Gastroesophageal sphincter (tissue), 4 donors: ENCODE data around the gene XYLT1. TPM values are rescaled to one million over a fixed set of nuclear protein-coding genes. Genes with fewer than 3 reads are reported as not detected.

Source experiments
- ATAC-seq: fragments of 150-250 bp; one replicate; pipeline ENCODE4 v1.9.1; 2016; ENCODE audit warnings: mild to moderate bottlenecking, moderate library complexity
- H3K27ac ChIP-seq, 4 donors: fragments of 200-600 bp; sonication (generic) in 3 of 4; 1 replicate in 3 of 4; 2 replicates in 1 of 4; pipeline ENCODE4 v1.5.1; 2016 to 2019
- H3K27me3 ChIP-seq: fragments of 200-600 bp; sonication (generic); one replicate; pipeline ENCODE4 v1.5.1; 2019
- H3K36me3 ChIP-seq, 2 donors: fragments of 200-600 bp; sonication (generic); one replicate each; pipeline ENCODE4 v1.5.1; 2019; ENCODE audit warnings: control low read depth in 1 of 2
- H3K4me1 ChIP-seq, 3 donors: fragments of 200-600 bp; sonication (generic); 1 replicate in 2 of 3; 2 replicates in 1 of 3; pipeline ENCODE4 v1.5.1; 2016 to 2019; ENCODE audit warnings: control low read depth in 2 of 3
- H3K4me3 ChIP-seq, 2 donors: fragments of 200-600 bp; sonication (generic); one replicate each; pipeline ENCODE4 v1.5.1; 2019; ENCODE audit warnings: mild to moderate bottlenecking in 1 of 2, moderate library complexity in 1 of 2
- H3K9me3 ChIP-seq, 3 donors: fragments of 200-600 bp; sonication (generic); one replicate each; pipeline ENCODE4 v1.5.1; 2017 to 2019; ENCODE audit warnings: control low read depth in 2 of 3
- EP300 ChIP-seq: sonication (generic); formaldehyde crosslinking; IDR thresholded peaks from one replicate; pipeline ENCODE4 v1.6.1; 2017; ENCODE audit warnings: antibody characterized with exemption, mild to moderate bottlenecking
- POLR2A ChIP-seq, 2 donors: fragments of 450-650 bp; IDR thresholded peaks; one replicate each; pipeline ENCODE4 v1.6.1; 2017; ENCODE audit warnings: antibody characterized with exemption in 2 of 2, mild to moderate bottlenecking in 2 of 2, moderate library complexity in 1 of 2
- POLR2AphosphoS5 ChIP-seq: sonication (generic); formaldehyde crosslinking; IDR thresholded peaks from one replicate; pipeline ENCODE4 v1.6.1; 2017; ENCODE audit warnings: antibody characterized with exemption
- WGBS, 2 donors: methylation state at CpG; one replicate each; pipeline ENCODE4 v1.1.5; 2018; ENCODE audit warnings: low coverage in 1 of 2; 5-methylcytosine and 5-hydroxymethylcytosine counted together
- total RNA-seq, 4 donors: library from RNA; depleted of rRNA; stranded (reverse); fragments of >200 nt; gene quantifications; one replicate each; pipeline ENCODE4 v1.1.0, GENCODE V29; 2016
- TF ChIP-seq, protein P1 (sequence below), 4 experiments: fragments of 200-600 bp in 2 of 4; fragments of 450-650 bp in 2 of 4; sonication (generic) in 1 of 4; IDR thresholded peaks; one replicate each; pipeline ENCODE4 v1.5.1; 2017 to 2019; ENCODE audit warnings: antibody characterized with exemption in 4 of 4, mild to moderate bottlenecking in 2 of 4, moderate library complexity in 2 of 4

Gene XYLT1
- total RNA-seq, 4 donors from 2014 or later, result 19.1 to 51.6 (median 23.7) TPM

DNA sequence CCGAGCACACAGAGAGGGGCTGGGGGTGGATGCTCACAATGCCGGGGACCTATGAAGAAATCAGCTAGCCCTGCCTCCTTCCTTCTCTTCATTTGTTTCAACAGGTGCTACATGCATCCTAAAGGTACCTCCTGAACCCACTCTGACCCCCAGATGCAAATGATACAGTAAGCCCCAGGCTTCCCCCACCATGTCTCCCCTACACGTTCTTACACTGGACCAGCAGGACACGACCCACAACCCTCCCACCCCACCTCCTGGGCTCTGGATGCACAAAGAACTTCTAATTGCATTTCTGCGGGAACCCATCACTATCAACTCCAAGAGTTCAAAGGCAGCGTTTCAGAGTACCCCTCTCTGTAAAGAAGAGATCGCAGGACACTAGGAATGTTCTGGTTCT lies 2.1 kb downstream of the XYLT1 start:
- 18 to 33% methylated on average over 3 to 7 of the region's 7 CpGs for WGBS, 2 donors
- H3K27me3 ChIP-seq, result no peaks in the 10 kb centered on the region
- H3K27ac ChIP-seq, result peak overlapping the region in 3 of 4 donors; percentile 91 to 94 (median 92)
- H3K9me3 ChIP-seq, result no peaks in the 10 kb centered on the region
- TF ChIP-seq POLR2AphosphoS5 (no peak), EP300 (no peak), POLR2A (IDR thresholded peaks at IDR 0.05) (no peak)
- TF ChIP-seq, protein P1, sequence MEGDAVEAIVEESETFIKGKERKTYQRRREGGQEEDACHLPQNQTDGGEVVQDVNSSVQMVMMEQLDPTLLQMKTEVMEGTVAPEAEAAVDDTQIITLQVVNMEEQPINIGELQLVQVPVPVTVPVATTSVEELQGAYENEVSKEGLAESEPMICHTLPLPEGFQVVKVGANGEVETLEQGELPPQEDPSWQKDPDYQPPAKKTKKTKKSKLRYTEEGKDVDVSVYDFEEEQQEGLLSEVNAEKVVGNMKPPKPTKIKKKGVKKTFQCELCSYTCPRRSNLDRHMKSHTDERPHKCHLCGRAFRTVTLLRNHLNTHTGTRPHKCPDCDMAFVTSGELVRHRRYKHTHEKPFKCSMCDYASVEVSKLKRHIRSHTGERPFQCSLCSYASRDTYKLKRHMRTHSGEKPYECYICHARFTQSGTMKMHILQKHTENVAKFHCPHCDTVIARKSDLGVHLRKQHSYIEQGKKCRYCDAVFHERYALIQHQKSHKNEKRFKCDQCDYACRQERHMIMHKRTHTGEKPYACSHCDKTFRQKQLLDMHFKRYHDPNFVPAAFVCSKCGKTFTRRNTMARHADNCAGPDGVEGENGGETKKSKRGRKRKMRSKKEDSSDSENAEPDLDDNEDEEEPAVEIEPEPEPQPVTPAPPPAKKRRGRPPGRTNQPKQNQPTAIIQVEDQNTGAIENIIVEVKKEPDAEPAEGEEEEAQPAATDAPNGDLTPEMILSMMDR (IDR thresholded peaks at IDR 0.05), result no peak
- no peaks in the 10 kb centered on the region for H3K36me3 ChIP-seq
- peaks cover 0 to 58% (median 18%) of the 10 kb centered on the region in 3 donors for H3K4me1 ChIP-seq
- peak overlapping the region; percentile 81 to 85 for H3K4me3 ChIP-seq
- no peak for ATAC-seq

- H3K27ac ChIP-seq, result peak overlapping the region in 3 of 4 donors; percentile 91 to 94 (median 92)
- WGBS, 2 donors, result 27 to 62% methylated on average over 1 to 3 of the region's 6 CpGs
- TF ChIP-seq EP300, result no peak
- TF ChIP-seq, protein P1 (IDR thresholded peaks at IDR 0.05), result peak; percentile 41 to 87 (median 72)
- H3K36me3 ChIP-seq, result no peaks in the 10 kb centered on the region
- no peaks in the 10 kb centered on the region for H3K27me3 ChIP-seq
- H3K4me1 ChIP-seq, result peaks cover 0 to 58% (median 18%) of the 10 kb centered on the region in 3 donors
- no peak for ATAC-seq
- H3K9me3 ChIP-seq, result no peaks in the 10 kb centered on the region
- H3K4me3 ChIP-seq, result peak overlapping the region; percentile 81 to 85
These were observed 2.7 kb downstream of the XYLT1 start for GRCh38 chr16:17467923-17468540.

DNA sequence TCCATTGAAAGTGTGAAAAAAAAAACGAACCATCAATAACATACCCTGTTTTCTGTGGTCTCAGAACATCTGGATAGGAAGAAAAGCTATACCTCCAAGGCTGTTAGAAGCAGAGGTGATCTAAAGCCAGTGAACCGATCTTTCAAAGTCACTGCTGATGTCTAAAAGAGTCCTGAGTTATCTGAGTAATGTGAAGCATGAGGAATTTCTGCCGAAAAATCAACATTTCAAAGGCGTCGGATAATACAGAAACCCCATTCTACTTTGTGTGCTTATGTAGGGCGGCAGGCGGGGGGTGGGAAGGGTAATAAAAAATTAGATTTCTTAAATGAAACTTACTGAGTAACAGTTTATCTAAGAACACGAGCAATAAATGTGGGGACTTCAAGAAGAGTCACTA lies 3.9 kb downstream of the XYLT1 start:
- Histone ChIP-seq H3K4me3 (no peak overlapping the region), H3K9me3 (no peaks in the 10 kb centered on the region), H3K27ac (peak overlapping the region in 3 of 4 donors; percentile 33 to 92 (median 91)), H3K27me3 (no peaks in the 10 kb centered on the region), H3K36me3 (no peaks in the 10 kb centered on the region), H3K4me1 (peaks cover 0 to 58% (median 18%) of the 10 kb centered on the region in 3 donors)
- WGBS, 2 donors, result 25 to 66% methylated on average over 6 to 8 of the region's 8 CpGs
- no peak for ATAC-seq
- TF ChIP-seq, protein P1 (IDR thresholded peaks at IDR 0.05), result no peak
- TF ChIP-seq POLR2A (IDR thresholded peaks at IDR 0.05) (no peak), EP300 (no peak), POLR2AphosphoS5 (no peak)

- Histone ChIP-seq H3K27ac (peak overlapping the region in 1 of 4 donors; percentile 92), H3K27me3 (no peaks in the 10 kb centered on the region), H3K9me3 (no peaks in the 10 kb centered on the region), H3K4me1 (peaks cover 0 to 56% (median 18%) of the 10 kb centered on the region in 3 donors), H3K4me3 (no peak overlapping the region), H3K36me3 (no peaks in the 10 kb centered on the region)
- WGBS, 2 donors, result 72 to 87% methylated on average over 5 to 6 of the region's 6 CpGs
- TF ChIP-seq POLR2AphosphoS5 (no peak), EP300 (no peak)
- ATAC-seq, result no peak
These were observed 5.3 kb downstream of the XYLT1 start for GRCh38 chr16:17465460-17465859.

- no peaks in the 10 kb centered on the region for H3K9me3 ChIP-seq
- 90 to 94% methylated on average over 2 of the region's 2 CpGs for WGBS, 2 donors
- no peaks in the 10 kb centered on the region for H3K36me3 ChIP-seq
- ATAC-seq, result no peak
- peaks cover 0 to 51% (median 16%) of the 10 kb centered on the region in 3 donors for H3K4me1 ChIP-seq
- TF ChIP-seq, protein P1 (IDR thresholded peaks at IDR 0.05), result no peak
- TF ChIP-seq POLR2A (IDR thresholded peaks at IDR 0.05) (no peak), POLR2AphosphoS5 (no peak), EP300 (no peak)
- no peaks in the 10 kb centered on the region for H3K27me3 ChIP-seq
- H3K4me3 ChIP-seq, result no peak overlapping the region
- H3K27ac ChIP-seq, result no peak overlapping the region
These were observed 7.4 kb downstream of the XYLT1 start for GRCh38 chr16:17463335-17463734.
